Fibroblast of lung (primary cell): Measurements from ENCODE around the gene PPARGC1A. TPM values are rescaled to one million over a fixed set of nuclear protein-coding genes. Genes with fewer than 3 reads are reported as not detected.
A peak's percentile ranks its signal among the peaks of the same experiment; 100 is the strongest.

ENCODE experiments used
- DNase-seq, 2 donors: peaks; one replicate each; pipeline versions ENCODE4 v3.0.0 to v3.0.0-alpha.2; 2010; ENCODE audit warnings: low read depth in 2 of 2
- H2AFZ ChIP-seq: 2 replicates; pipeline ENCODE4 v1.5.1; 2012; ENCODE audit warnings: low read length, control low read depth, inconsistent platforms
- H3K27ac ChIP-seq: 2 replicates; pipeline ENCODE4 v1.5.1; 2011; ENCODE audit warnings: low read length, control low read depth; ENCODE audit not compliant: insufficient read depth
- H3K27me3 ChIP-seq: 2 replicates; pipeline ENCODE4 v1.5.1; 2011; ENCODE audit warnings: mild to moderate bottlenecking, low read length; ENCODE audit not compliant: control insufficient read depth, insufficient read depth
- H3K36me3 ChIP-seq: 2 replicates; pipeline ENCODE4 v1.5.1; 2011; ENCODE audit warnings: low read length; ENCODE audit not compliant: control insufficient read depth, insufficient read depth
- H3K4me1 ChIP-seq: 2 replicates; pipeline ENCODE4 v1.5.1; 2011; ENCODE audit warnings: low read length; ENCODE audit not compliant: control insufficient read depth, insufficient read depth; ENCODE audit errors: extremely low read depth
- H3K4me2 ChIP-seq: 2 replicates; pipeline ENCODE4 v1.5.1; 2011; ENCODE audit warnings: low read length, control low read depth; ENCODE audit not compliant: insufficient read depth; ENCODE audit errors: extremely low read depth
- H3K4me3 ChIP-seq, 4 experiments: fragments of 200-600 bp in 1 of 4; sonication (generic) in 1 of 4; replicated peaks in 1 of 4; 2 replicates each; pipeline ENCODE4 v1.5.1; 2011 to 2016; ENCODE audit warnings: low read length in 4 of 4, low read depth in 3 of 4, mild to moderate bottlenecking in 3 of 4, control low read depth in 2 of 4, inconsistent platforms in 1 of 4, mixed read lengths in 1 of 4; ENCODE audit not compliant: insufficient read depth in 1 of 4; ENCODE audit errors: control extremely low read depth in 1 of 4
- H3K79me2 ChIP-seq: 2 replicates; pipeline ENCODE4 v1.5.1; 2012; ENCODE audit warnings: mild to moderate bottlenecking, low read length, inconsistent platforms; ENCODE audit not compliant: control insufficient read depth, insufficient read depth
- H3K9ac ChIP-seq: 2 replicates; pipeline ENCODE4 v1.5.1; 2011; ENCODE audit warnings: mild to moderate bottlenecking, low read length, control low read depth; ENCODE audit not compliant: insufficient read depth
- H3K9me3 ChIP-seq: 2 replicates; pipeline ENCODE4 v1.5.1; 2012; ENCODE audit warnings: low read depth, low read length; ENCODE audit not compliant: control insufficient read depth, insufficient read depth
- H4K20me1 ChIP-seq: 2 replicates; pipeline ENCODE4 v1.5.1; 2011; ENCODE audit warnings: low read length; ENCODE audit not compliant: control insufficient read depth, insufficient read depth; ENCODE audit errors: extremely low read depth
- CTCF ChIP-seq, 2 donors: IDR thresholded peaks in 1 of 2; conservative IDR thresholded peaks in 1 of 2; 1 replicate in 1 of 2; 2 replicates in 1 of 2; pipeline ENCODE4 v1.5.1; 2011 to 2012; ENCODE audit warnings: low read length in 2 of 2, control low read depth in 1 of 2, inconsistent platforms in 1 of 2, low read depth in 1 of 2, mild to moderate bottlenecking in 1 of 2
- EZH2 ChIP-seq: IDR thresholded peaks from 2 replicates; pipeline ENCODE4 v1.5.1; 2012; ENCODE audit warnings: low read length, control low read depth, mild to moderate bottlenecking; ENCODE audit errors: missing control alignments
- polyA plus RNA-seq, 2 donors: library from polyadenylated mRNA; depleted of rRNA in 1 of 2; stranded (reverse) in 1 of 2; unstranded in 1 of 2; fragments of >200 nt; gene quantifications; 2 replicates each; pipeline ENCODE4 v1.2.1, GENCODE V29; 2011 to 2012; ENCODE audit warnings: missing spikeins in 1 of 2
- total RNA-seq: library from RNA; depleted of rRNA; stranded (reverse); fragments of >200 nt; gene quantifications from 2 replicates; pipeline ENCODE4 v1.2.1, GENCODE V29; 2014

PPARGC1A gene
- total and polyA plus RNA-seq, 2 donors (not counting 1 experiment from before 2014, with no cell fraction given): 1.3 to 6.9 TPM

- Histone ChIP-seq H4K20me1 (no peaks in the 10 kb centered on the region), H3K79me2 (no peaks in the 10 kb centered on the region), H3K9ac (no peak overlapping the region), H3K9me3 (no peaks in the 10 kb centered on the region), H2AFZ (no peak overlapping the region), H3K27me3 (no peaks in the 10 kb centered on the region), H3K4me3 (no peak overlapping the region), H3K4me1 (no peaks in the 10 kb centered on the region), H3K27ac (no peak overlapping the region), H3K36me3 (no peaks in the 10 kb centered on the region), H3K4me2 (no peak overlapping the region)
- DNase-seq: no peak
- no peak for TF ChIP-seq CTCF (conservative IDR thresholded peaks at IDR 0.05 in 1 of 2, IDR thresholded peaks at IDR 0.05 in 1 of 2; ENCODE audit: low read depth in 1 of 2, low read length in 2 of 2)
- no peak for TF ChIP-seq EZH2
Measured at GRCh38 chr4:23774909-23775308, 114.9 kb downstream of the PPARGC1A start.

GRCh38 chr4:23773884-23774636 is 115.8 kb downstream of the PPARGC1A start:
- Histone ChIP-seq H3K9me3 (no peaks in the 10 kb centered on the region), H3K27ac (no peak overlapping the region), H3K4me3 (no peak overlapping the region), H4K20me1 (no peaks in the 10 kb centered on the region), H3K36me3 (no peaks in the 10 kb centered on the region), H3K27me3 (no peaks in the 10 kb centered on the region), H3K4me2 (no peak overlapping the region), H3K9ac (no peak overlapping the region), H2AFZ (no peak overlapping the region), H3K79me2 (no peaks in the 10 kb centered on the region), H3K4me1 (no peaks in the 10 kb centered on the region)
- no peak for DNase-seq
- TF ChIP-seq EZH2 (no peak), CTCF (conservative IDR thresholded peaks at IDR 0.05 in 1 of 2, IDR thresholded peaks at IDR 0.05 in 1 of 2; ENCODE audit: low read depth in 1 of 2, low read length in 2 of 2) (no peak)

GRCh38 chr4:23770011-23770410 is 119.8 kb downstream of the PPARGC1A start:
- H3K36me3 ChIP-seq: no peaks in the 10 kb centered on the region
- DNase-seq: peak; percentile 4 to 71
- no peak overlapping the region for H3K4me3 ChIP-seq
- no peak overlapping the region for H3K4me2 ChIP-seq
- H3K27ac ChIP-seq: no peak overlapping the region
- no peaks in the 10 kb centered on the region for H3K27me3 ChIP-seq
- H3K9me3 ChIP-seq: no peaks in the 10 kb centered on the region
- no peak overlapping the region for H2AFZ ChIP-seq
- no peak overlapping the region for H3K9ac ChIP-seq
- H4K20me1 ChIP-seq: no peaks in the 10 kb centered on the region
- no peaks in the 10 kb centered on the region for H3K79me2 ChIP-seq
- H3K4me1 ChIP-seq: no peaks in the 10 kb centered on the region
- TF ChIP-seq CTCF (conservative IDR thresholded peaks at IDR 0.05 in 1 of 2, IDR thresholded peaks at IDR 0.05 in 1 of 2; ENCODE audit: low read depth in 1 of 2, low read length in 2 of 2) (no peak), EZH2 (no peak)
